Measurements from ENCODE around the gene ARFIP1.

DNA sequence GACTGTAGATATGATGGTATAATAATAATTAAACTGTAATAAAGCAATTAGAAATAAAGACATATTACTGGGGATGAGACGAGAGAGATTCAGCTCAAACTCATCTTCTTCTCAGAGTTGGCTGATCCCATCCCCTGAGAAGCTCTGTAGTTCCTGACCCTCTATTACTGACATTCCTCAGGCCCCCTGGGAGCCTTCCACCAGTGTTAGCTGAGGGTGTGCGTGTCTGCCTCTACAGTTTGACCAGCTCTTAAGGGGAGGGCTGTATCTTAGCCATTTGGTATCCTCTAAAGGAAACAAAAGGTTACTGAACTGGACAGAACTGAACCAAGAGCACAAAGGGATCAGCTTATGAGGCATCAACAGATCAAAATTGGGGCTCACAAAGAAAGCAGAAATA lies 167.6 kb downstream of the ARFIP1 start:
- TF ChIP-seq, protein P1, sequence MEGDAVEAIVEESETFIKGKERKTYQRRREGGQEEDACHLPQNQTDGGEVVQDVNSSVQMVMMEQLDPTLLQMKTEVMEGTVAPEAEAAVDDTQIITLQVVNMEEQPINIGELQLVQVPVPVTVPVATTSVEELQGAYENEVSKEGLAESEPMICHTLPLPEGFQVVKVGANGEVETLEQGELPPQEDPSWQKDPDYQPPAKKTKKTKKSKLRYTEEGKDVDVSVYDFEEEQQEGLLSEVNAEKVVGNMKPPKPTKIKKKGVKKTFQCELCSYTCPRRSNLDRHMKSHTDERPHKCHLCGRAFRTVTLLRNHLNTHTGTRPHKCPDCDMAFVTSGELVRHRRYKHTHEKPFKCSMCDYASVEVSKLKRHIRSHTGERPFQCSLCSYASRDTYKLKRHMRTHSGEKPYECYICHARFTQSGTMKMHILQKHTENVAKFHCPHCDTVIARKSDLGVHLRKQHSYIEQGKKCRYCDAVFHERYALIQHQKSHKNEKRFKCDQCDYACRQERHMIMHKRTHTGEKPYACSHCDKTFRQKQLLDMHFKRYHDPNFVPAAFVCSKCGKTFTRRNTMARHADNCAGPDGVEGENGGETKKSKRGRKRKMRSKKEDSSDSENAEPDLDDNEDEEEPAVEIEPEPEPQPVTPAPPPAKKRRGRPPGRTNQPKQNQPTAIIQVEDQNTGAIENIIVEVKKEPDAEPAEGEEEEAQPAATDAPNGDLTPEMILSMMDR (IDR thresholded peaks at IDR 0.05) = no peak
- TF ChIP-seq ZFX (IDR thresholded peaks at IDR 0.05; ENCODE audit: borderline replicate concordance) = no peak
